ENCODE data around the gene PHF8.

DNA sequence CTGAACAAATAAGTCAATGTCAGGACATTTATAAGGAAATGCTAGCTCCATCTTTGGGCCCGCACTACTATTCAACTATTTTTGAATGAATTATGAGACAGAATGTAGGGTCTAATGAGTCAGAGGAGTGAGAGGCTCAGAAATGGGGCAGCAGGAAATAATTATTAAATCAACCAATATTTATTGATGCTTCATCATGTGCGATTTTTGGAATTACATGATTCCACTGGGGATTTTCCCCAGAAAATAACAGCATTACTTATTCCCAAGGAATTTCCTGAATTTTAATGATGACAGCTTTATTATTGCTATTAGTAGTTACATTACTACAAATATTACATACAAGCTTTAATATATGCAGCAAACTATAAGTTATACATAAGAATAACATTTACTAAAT is 49.3 kb upstream of the PHF8 start:
- TF ChIP-seq, protein P1, sequence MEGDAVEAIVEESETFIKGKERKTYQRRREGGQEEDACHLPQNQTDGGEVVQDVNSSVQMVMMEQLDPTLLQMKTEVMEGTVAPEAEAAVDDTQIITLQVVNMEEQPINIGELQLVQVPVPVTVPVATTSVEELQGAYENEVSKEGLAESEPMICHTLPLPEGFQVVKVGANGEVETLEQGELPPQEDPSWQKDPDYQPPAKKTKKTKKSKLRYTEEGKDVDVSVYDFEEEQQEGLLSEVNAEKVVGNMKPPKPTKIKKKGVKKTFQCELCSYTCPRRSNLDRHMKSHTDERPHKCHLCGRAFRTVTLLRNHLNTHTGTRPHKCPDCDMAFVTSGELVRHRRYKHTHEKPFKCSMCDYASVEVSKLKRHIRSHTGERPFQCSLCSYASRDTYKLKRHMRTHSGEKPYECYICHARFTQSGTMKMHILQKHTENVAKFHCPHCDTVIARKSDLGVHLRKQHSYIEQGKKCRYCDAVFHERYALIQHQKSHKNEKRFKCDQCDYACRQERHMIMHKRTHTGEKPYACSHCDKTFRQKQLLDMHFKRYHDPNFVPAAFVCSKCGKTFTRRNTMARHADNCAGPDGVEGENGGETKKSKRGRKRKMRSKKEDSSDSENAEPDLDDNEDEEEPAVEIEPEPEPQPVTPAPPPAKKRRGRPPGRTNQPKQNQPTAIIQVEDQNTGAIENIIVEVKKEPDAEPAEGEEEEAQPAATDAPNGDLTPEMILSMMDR (IDR thresholded peaks at IDR 0.05), result no peak
- no peak for TF ChIP-seq EP300 (IDR thresholded peaks at IDR 0.05)
- TF ChIP-seq POLR2A (IDR thresholded peaks at IDR 0.05; ENCODE audit: low read depth), result no peak
